ENCODE measurements around the gene UBA52. TPM values are rescaled to one million over a fixed set of nuclear protein-coding genes. Genes with fewer than 3 reads are reported as not detected.
"Not testable (repeated sequence)": the region's sequence is repeated elsewhere in the genome, so short reads cannot be mapped to it uniquely, and the experiment has no call there.

Gene UBA52
- polyA plus RNA-seq, 1 donor, result 1,288 TPM

GRCh38 chr19:18592732-18593131, 21.1 kb downstream of the UBA52 start:
- DNase-seq (ENCODE audit: low read depth), result not testable (repeated sequence)

DNA sequence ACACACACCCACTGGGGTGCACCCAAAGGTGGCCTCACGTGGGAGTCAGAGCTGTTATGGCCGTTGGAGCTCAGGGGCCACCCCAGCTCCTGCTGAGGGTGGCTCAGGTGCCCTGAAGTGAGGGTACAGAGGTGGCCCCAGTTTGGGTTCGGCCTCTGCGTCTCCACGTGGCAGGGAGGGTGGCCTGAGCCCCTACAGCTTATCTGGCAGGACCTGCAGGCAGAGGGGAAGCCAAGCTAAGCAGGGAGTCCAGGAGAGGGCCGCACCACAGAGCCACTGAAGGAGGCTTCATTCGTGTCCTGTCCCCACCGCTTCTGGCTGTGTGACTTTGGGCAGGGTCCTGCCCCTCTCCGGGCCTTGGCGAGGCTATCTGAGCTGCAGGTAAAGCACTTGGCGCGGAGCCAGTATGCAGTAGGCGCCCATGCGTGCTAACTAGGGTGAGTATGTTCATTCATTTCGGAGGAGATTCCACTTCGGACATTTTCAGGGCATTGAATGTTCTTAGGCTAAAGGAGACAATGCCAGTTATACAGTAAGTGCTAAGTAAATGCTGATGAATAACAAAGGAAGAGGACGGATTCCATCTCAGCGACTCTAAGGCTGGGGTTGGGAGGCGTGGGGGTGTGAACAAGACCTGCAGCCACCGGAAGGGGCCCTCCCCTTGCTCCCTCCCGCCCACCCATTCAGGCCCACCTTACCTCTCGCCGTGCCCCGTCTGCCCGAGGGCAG, 21.9 kb downstream of the UBA52 start:
- no peak for DNase-seq (ENCODE audit: low read depth)

GRCh38 chr19:18594096-18594823, 22.6 kb downstream of the UBA52 start:
- peak; percentile 65 for DNase-seq (ENCODE audit: low read depth)

DNA sequence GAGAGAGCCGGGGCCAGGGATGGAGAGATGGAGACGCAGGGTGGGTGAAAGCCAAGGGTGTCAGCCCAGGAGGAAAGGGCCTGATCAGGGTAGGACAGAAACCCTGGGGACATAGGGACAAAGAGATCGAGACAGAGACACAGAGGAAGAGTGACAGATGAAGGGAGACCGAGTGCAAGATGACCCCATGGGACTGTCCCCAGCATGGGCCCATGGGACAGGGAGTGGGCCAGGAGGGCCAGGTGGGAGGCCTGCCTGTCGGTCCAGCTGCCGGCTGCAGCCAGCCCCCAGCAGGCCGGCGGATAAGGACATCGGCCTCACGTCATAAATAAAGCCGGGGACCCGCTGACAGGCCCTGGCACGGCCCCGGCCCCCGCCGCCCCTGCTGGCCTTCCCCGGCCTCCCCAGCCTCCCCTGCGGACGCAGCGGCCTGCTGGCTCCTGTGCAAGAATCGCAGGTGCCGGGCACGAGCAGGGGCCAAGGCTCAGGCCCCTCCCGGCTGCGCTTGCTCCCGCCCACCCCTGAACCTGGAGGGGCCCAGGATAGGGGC, 23.2 kb downstream of the UBA52 start:
- DNase-seq (ENCODE audit: low read depth), result no peak

DNA sequence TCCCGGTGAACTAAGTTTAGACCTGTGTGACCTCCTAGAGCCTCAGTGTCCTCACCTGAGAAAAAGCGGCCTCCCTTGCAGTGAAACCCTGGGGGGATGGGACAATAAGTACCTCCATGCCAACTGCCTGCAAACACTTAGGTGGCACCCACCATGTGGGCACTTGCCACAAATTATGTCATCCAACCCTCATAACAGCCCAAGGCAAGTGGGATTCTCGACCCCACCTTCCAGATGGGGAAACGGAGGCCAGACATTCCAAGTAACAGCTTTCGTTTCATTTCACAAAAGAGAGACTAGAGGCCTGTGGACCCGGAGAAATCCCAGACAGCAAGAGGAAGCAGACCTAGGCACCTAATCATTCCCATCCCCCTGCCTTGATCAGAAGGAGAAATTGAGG, 23.8 kb downstream of the UBA52 start:
- no peak for DNase-seq (ENCODE audit: low read depth)

DNA sequence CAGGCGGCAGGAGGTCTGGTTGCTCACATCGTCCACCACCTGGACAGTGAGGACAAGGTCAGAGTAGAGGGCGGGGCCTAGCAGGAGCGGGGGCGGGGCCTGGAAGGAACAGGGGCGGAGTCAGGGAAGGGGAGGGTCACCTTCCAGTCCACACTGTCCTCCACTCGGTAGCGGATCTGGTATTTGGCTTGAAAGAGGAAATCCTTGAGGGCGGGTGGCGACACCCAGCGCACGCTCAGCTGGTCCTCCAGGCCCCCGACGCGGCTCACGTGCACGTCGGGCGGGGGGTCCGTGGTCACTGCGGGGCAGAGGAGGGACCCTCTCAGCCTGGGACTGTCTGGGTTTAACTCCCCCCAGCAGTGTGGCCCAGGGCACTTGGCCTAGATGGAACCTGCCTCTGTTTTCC, 25.1 kb downstream of the UBA52 start:
- DNase-seq (ENCODE audit: low read depth), result no peak

DNA sequence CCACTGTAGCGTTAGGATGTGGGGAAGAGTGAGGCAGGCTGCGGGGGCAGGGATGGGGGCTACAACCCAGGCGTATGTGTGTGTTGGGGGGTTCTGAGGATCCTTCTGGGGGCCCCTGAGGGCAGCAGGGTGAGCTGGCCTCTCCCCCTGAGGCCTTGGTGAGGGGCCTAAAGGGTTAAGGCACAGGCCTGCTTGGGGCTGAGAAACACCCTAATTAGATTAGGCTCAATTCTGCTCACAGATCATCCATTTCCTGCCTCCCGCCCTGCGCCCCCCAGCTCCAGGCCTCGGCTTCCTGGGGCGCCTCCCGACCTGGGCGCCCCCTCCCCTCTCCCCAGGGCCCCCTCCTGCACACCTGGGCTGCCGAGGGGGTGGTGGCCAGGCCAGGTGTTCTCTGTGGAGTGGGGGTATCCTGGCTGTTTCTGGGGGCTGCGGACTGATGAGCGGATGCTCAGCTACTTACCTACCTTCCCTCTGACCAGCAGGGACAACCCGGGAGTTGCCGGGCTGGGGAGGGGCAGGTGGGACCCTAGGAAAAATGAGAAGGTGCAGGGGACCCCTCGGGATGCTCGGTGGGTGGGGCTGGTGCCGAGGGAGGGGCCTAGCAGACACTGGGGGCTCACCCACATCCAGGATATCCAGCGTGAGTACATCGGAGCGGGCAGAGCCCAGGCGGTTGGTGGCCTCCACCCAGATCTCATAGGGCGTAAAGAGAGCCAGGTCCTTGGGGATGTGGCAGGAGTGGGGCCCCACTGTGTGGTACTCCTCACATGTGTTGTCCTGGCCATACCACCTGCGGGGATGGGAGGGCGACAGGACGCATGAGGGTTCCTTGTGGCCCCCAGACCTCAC, 26.4 kb downstream of the UBA52 start:
- DNase-seq (ENCODE audit: low read depth), result no peak

DNA sequence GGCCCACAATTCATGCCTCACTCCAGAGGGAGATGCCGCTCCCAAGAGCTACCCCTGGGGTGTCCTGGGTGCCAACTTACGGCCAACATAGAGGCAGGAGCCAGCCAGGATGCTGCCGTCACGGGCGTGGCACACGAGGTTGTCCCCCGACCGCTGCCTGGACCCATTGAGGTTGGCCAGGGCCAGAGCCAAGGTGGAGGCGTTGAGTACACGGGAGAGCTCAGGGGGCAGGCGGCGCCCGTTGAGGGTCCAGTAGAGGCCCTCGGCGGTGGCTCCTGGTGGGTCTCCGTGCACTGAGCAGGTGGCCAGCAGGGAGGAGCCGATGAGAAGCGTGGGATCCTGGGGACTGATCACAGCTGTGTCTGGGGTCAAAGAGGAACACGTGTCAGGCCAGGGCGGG, 27.8 kb downstream of the UBA52 start:
- no peak for DNase-seq (ENCODE audit: low read depth)

- not testable (repeated sequence) for DNase-seq (ENCODE audit: low read depth)
Observed at GRCh38 chr19:18600692-18601397, 29.2 kb downstream of the UBA52 start.

GRCh38 chr19:18601875-18602274, 30.2 kb downstream of the UBA52 start:
- no peak for DNase-seq (ENCODE audit: low read depth)

DNA sequence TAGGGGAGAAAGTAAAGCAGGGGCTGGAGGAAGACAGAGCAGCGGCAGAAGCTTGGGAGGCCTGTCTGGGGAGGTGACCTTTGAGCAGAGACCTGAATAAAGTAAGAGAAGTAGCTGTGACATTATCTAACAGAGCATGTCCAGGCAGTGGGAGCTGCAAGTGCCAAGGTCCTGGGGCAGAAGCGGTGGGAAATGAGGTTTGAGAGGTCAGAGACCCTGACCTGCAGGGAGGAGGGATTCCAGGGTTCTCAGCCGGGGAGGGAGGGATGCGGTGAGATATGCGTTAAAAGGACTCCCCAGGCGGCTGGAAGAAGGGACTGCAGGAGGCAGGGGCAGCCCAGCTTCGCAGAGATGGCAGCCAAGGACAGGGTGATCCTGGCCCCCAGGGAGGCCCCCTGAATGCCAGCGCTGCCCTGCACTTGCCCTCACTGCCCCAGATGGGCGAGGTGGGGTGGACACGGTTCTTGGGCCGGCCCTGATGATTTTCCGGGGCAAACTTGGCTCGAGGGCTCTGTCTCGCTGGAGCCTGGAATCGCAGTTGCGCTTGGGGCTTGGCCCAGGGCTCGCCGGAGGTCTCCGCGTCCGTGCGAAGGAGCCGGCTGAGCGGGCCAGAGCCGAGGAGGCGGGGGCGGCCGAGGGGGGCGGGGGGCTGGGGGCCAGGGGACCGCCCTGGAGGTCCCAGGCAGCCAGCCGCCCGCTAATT, 31.7 kb downstream of the UBA52 start:
- no peak for DNase-seq (ENCODE audit: low read depth)

DNA sequence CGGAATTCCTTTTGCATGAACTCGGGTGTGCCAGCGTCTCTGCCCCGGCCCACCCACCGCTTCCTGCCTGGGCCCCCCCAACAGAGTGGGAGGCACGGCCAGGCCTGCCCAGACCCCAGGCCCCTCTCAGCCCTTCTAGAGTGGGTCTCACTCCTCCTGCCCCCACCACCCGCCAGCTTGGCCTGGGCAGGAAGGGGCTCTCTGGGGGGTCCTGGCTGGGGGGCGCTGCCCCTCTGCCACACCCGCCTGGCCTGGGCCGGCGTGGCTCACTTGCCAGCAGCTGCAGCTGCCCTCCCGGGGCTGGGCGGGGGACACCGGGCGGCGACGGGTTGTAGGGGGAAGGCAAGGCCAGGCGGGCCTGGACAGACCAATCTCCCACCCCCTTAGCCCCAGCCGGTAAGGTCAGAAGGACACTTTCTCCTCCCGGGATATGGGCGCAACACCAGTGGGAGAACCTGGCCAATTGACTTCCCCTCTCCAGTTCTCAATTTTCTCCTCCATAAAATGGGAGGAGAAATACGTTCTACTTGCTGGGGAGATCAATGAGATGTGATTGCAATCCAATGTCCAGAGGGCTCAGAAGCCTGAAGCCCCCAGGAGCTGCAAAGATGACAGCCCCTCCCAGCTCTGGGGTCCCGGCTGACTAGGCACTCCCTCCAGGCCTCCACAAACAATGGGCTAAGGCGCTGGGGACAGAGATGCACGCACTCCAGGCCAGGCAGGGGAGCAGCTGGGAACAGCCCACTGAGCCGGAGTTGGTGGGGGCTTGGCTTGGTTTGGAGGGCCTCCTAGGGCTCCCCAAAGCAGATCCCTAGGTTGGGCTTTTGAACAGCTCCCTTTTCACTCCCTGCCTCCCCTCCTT, 32.5 kb downstream of the UBA52 start:
- DNase-seq (ENCODE audit: low read depth), result no peak

DNA sequence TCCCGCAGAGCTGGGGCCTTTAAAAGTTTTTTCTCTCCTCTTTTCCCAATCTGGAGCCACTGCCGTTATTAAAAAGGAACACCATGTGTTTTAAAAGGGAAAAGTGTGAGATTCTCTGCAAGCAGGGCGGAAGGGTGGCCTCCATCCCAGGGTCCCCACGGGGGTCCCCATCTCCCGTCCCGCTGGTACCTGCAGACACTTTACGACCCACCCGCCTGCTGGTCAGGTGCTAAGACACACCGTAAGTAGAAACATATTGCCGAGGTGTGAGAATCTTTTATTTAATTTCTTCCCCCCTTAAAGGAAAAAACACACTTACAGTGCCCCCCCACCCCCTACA, 33.1 kb downstream of the UBA52 start:
- no peak for DNase-seq (ENCODE audit: low read depth)

DNA sequence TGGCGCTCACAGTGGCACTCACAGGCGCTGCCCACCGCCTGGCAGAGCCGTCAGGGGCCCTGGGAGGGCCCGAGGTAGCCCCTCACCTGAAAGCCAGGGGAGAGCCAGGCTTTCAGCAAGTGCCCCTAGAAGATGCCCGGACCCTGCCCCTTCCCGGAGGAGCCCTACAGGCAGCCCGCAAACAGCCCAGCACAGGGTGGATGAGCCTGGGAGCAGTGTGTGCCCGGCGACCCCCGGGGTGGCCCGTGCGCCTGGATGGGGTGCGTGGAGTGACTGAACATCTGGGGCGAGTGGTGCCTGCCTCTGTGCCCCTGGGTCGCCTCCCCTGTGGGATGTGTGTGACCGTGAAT, 33.5 kb downstream of the UBA52 start:
- DNase-seq (ENCODE audit: low read depth), result no peak

- DNase-seq (ENCODE audit: low read depth), result no peak
Observed at GRCh38 chr19:18605546-18606280, 34.1 kb downstream of the UBA52 start.

DNA sequence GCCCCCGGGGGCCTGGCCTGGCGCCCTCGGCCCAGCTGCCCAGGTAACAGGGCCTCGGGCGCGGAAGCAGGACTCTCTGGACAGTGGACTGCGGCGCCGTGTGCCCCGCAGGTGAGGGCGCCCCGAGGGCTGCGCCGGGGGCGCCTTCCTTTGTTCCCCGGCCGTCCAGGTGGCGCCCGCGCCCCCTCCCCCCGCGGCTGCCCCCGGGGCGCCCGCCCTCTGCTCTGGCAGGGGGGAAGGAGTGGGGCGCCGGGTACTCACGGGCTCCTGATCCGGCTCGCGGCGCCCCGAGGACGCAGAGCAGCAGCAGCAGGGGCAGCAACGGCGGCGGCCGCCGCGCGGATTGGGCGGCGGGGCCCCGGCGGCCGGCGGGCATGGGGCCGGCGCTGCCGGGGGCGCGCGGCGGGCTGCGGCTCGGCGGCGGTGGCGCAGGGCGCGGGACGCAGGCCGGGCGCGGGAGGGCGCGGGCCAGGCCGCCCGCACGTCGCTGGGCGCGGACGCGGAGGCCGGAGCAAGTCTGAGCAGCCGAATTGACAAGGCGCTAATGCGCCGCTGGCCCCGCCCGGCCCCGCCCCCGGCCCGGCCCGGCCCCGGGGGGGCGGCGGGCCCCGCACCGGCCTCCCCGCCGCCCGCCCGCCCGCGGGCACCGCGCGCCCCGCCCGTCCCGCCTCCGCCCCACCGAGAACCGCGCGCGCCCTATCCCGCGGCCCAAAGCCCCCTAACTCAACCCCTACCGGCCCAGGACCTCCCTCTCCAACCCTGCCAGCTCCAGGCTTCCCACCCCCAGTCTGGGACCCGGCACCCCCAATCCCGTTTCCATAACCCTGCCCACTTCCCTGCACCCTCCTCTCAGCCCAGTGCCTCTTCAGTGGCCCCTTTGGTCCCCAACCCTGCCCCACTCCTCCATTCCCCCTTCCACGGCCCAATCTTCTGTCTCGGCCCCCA, 34.9 kb downstream of the UBA52 start, which contains the start of gene CRLF1:
CRLF1 (minus strand) TSS at position 519 of the 945 bp plus-strand sequence; CDS start at position 376, 143 bp downstream.
- DNase-seq (ENCODE audit: low read depth), result no peak

DNA sequence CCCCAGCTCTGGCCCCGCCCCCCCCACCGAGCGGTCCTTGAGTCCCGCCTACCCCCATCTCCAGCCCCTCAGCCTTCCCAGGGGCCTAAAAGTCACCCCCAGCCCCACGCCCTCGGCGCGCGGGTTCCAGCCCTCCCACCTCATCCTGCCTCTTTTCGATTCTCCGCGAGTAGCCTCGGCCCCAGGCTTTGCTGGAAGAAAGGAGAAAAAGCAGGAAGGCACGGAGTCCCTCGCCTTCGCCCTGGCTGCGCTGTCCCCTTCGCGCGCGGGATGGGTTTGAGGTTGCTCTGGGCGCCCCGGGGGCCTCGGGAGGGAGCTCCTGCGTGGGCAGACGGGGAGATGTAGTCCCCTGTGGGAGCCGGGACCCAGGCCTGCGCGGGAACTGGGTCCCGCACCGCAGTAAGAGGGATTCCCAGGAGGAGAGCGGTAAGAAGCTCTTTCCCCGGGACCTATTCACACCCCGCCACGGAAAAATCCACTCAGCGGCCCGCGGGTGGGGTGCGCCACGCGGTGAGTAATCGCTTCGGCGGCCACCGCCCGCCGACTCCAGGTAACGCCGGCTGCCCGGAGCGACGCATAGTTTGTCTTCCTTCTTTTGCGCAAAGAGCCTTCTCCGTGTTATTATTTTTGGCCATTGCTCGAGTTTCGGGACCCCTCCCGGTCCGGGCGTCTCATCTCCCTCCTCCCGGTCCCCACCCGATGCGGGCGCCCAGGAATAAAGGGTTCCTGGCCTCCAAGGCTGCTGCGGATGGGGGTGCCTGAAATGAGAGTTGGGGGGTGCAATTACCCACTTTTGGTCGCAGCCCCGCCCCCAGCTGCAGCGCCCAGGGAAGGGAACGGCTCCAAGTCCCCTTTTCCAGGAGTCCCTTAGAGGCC, 35.8 kb downstream of the UBA52 start:
- no peak for DNase-seq (ENCODE audit: low read depth)
